Effector memory CD8-positive, alpha-beta T cell (primary cell): ENCODE data around the gene HACD2.
"Not testable (repeated sequence)": the region's sequence is repeated elsewhere in the genome, so short reads cannot be mapped to it uniquely, and the experiment has no call there.

Experiments used
- ATAC-seq: fragments of 150-1000 bp; cut with Tn5 transposase; replicated peaks from 2 replicates; pipeline ENCODE4 v1.10.0; 2021; ENCODE audit warnings: mild to moderate bottlenecking, moderate library complexity
- DNase-seq, 3 experiments: peaks; one replicate each; pipeline ENCODE4 v3.0.0; 2021
- H3K27ac Mint-ChIP-seq, 2 donors: one replicate each; pipeline ENCODE4 v1.8.0; 2022; ENCODE audit warnings: mild to moderate bottlenecking in 2 of 2, mixed read lengths in 2 of 2, moderate library complexity in 2 of 2
- H3K27me3 Mint-ChIP-seq, 2 donors: one replicate each; pipeline ENCODE4 v1.8.0; 2022; ENCODE audit warnings: mixed read lengths in 2 of 2
- H3K36me3 Mint-ChIP-seq: one replicate; pipeline ENCODE4 v1.8.0; 2022; ENCODE audit warnings: mild to moderate bottlenecking, moderate library complexity, mixed read lengths; ENCODE audit not compliant: insufficient read depth
- H3K4me1 Mint-ChIP-seq, 2 donors: one replicate each; pipeline ENCODE4 v1.8.0; 2022; ENCODE audit warnings: low read depth in 2 of 2, mixed read lengths in 2 of 2
- H3K4me3 Mint-ChIP-seq, 2 donors: one replicate each; pipeline ENCODE4 v1.8.0; 2022; ENCODE audit warnings: mild to moderate bottlenecking in 2 of 2, mixed read lengths in 2 of 2, moderate library complexity in 2 of 2
- H3K9me3 Mint-ChIP-seq, 2 donors: one replicate each; pipeline ENCODE4 v1.8.0; 2022; ENCODE audit warnings: mixed read lengths in 2 of 2

Gene HACD2

GRCh38 chr3:123605789-123606234 is 21.0 kb upstream of the HACD2 start:
- ATAC-seq: no peak
- no peak for DNase-seq
- Mint-ChIP-seq H3K4me1 (peaks cover 0 to 2% of the 10 kb centered on the region in 2 donors), H3K27ac (peak overlapping the region in 1 of 2 donors; percentile 20), H3K9me3 (no peaks in the 10 kb centered on the region), H3K4me3 (no peak overlapping the region), H3K27me3 (no peaks in the 10 kb centered on the region), H3K36me3 (no peaks in the 10 kb centered on the region)

GRCh38 chr3:123603153-123603552 is 18.3 kb upstream of the HACD2 start:
- ATAC-seq, H3K27ac Mint-ChIP-seq, H3K9me3 Mint-ChIP-seq, H3K4me1 Mint-ChIP-seq, DNase-seq, H3K4me3 Mint-ChIP-seq, H3K36me3 Mint-ChIP-seq, H3K27me3 Mint-ChIP-seq: not testable (repeated sequence)

GRCh38 chr3:123602325-123602724 is 17.5 kb upstream of the HACD2 start:
- Mint-ChIP-seq H3K4me1 (peaks cover 0 to 2% of the 10 kb centered on the region in 2 donors), H3K27ac (no peak overlapping the region), H3K4me3 (no peak overlapping the region), H3K36me3 (no peaks in the 10 kb centered on the region), H3K9me3 (no peaks in the 10 kb centered on the region), H3K27me3 (no peaks in the 10 kb centered on the region)
- DNase-seq (no peak), ATAC-seq (no peak)

GRCh38 chr3:123600863-123601262 is 16.0 kb upstream of the HACD2 start:
- not testable (repeated sequence) for ATAC-seq, H3K4me3 Mint-ChIP-seq, H3K36me3 Mint-ChIP-seq, H3K4me1 Mint-ChIP-seq, H3K27me3 Mint-ChIP-seq, DNase-seq, H3K9me3 Mint-ChIP-seq, H3K27ac Mint-ChIP-seq

- no peaks in the 10 kb centered on the region for H3K36me3 Mint-ChIP-seq
- ATAC-seq: no peak
- H3K27ac Mint-ChIP-seq: no peak overlapping the region
- no peak for DNase-seq
- peaks cover 0 to under 1% of the 10 kb centered on the region in 2 donors for H3K9me3 Mint-ChIP-seq
- H3K4me1 Mint-ChIP-seq: peaks cover 0 to 3% of the 10 kb centered on the region in 2 donors
- H3K4me3 Mint-ChIP-seq: no peak overlapping the region
- no peaks in the 10 kb centered on the region for H3K27me3 Mint-ChIP-seq
Measured at GRCh38 chr3:123597561-123597960, 12.7 kb upstream of the HACD2 start.

GRCh38 chr3:123595396-123596180 is 10.7 kb upstream of the HACD2 start:
- ATAC-seq (no peak), DNase-seq (no peak)
- no peaks in the 10 kb centered on the region for H3K36me3 Mint-ChIP-seq
- H3K27me3 Mint-ChIP-seq: no peaks in the 10 kb centered on the region
- peaks cover 0 to 1% of the 10 kb centered on the region in 2 donors for H3K9me3 Mint-ChIP-seq
- no peak overlapping the region for H3K27ac Mint-ChIP-seq
- H3K4me3 Mint-ChIP-seq: no peak overlapping the region
- peaks cover 0 to 3% of the 10 kb centered on the region in 2 donors for H3K4me1 Mint-ChIP-seq

- no peak for ATAC-seq
- Mint-ChIP-seq H3K36me3 (no peaks in the 10 kb centered on the region), H3K27ac (no peak overlapping the region), H3K27me3 (no peaks in the 10 kb centered on the region), H3K9me3 (peaks cover 0 to 1% of the 10 kb centered on the region in 2 donors), H3K4me3 (no peak overlapping the region), H3K4me1 (peaks cover 0 to 3% of the 10 kb centered on the region in 2 donors)
- no peak for DNase-seq
Measured at GRCh38 chr3:123593381-123593780, 8.5 kb upstream of the HACD2 start.

GRCh38 chr3:123590685-123591450 is 6.0 kb upstream of the HACD2 start:
- Mint-ChIP-seq H3K9me3 (peaks cover 0 to 1% of the 10 kb centered on the region in 2 donors), H3K36me3 (no peaks in the 10 kb centered on the region), H3K27me3 (no peaks in the 10 kb centered on the region), H3K27ac (no peak overlapping the region), H3K4me1 (peaks cover 0 to 11% of the 10 kb centered on the region in 2 donors), H3K4me3 (no peak overlapping the region)
- DNase-seq (no peak), ATAC-seq (no peak)

- DNase-seq (no peak), ATAC-seq (no peak)
- Mint-ChIP-seq H3K27ac (no peak overlapping the region), H3K36me3 (no peaks in the 10 kb centered on the region), H3K4me1 (peaks cover 3 to 22% of the 10 kb centered on the region in 2 donors), H3K9me3 (no peaks in the 10 kb centered on the region), H3K4me3 (no peak overlapping the region), H3K27me3 (no peaks in the 10 kb centered on the region)
Measured at GRCh38 chr3:123587401-123587800, 2.5 kb upstream of the HACD2 start.

- DNase-seq (no peak), ATAC-seq (no peak)
- H3K9me3 Mint-ChIP-seq: no peaks in the 10 kb centered on the region
- H3K27ac Mint-ChIP-seq: no peak overlapping the region
- H3K36me3 Mint-ChIP-seq: no peaks in the 10 kb centered on the region
- H3K4me3 Mint-ChIP-seq: no peak overlapping the region
- no peaks in the 10 kb centered on the region for H3K27me3 Mint-ChIP-seq
- H3K4me1 Mint-ChIP-seq: peaks cover 3 to 25% of the 10 kb centered on the region in 2 donors
Measured at GRCh38 chr3:123586968-123587367, 2.1 kb upstream of the HACD2 start.

- Mint-ChIP-seq H3K4me3 (no peak overlapping the region), H3K4me1 (peaks cover 3 to 25% of the 10 kb centered on the region in 2 donors), H3K9me3 (no peaks in the 10 kb centered on the region), H3K36me3 (peaks cover 1% of the 10 kb centered on the region), H3K27ac (no peak overlapping the region), H3K27me3 (no peaks in the 10 kb centered on the region)
- ATAC-seq: no peak
- peak in 2 of 3 experiments; percentile 2 to 6 for DNase-seq
Measured at GRCh38 chr3:123586131-123586530, 1.3 kb upstream of the HACD2 start.

- peak; percentile 22 for ATAC-seq
- Mint-ChIP-seq H3K4me3 (no peak overlapping the region), H3K9me3 (no peaks in the 10 kb centered on the region), H3K36me3 (peaks cover 18% of the 10 kb centered on the region), H3K4me1 (peaks cover 3 to 25% of the 10 kb centered on the region in 2 donors), H3K27me3 (no peaks in the 10 kb centered on the region), H3K27ac (peak overlapping the region in 1 of 2 donors; percentile 38)
- peak in 2 of 3 experiments; percentile 9 to 24 for DNase-seq
Measured at GRCh38 chr3:123584284-123584987, 417 bp downstream of the HACD2 start.

- DNase-seq (no peak), ATAC-seq (no peak)
- H3K36me3 Mint-ChIP-seq: peaks cover 19% of the 10 kb centered on the region
- H3K9me3 Mint-ChIP-seq: no peaks in the 10 kb centered on the region
- peaks cover 3 to 25% of the 10 kb centered on the region in 2 donors for H3K4me1 Mint-ChIP-seq
- peak overlapping the region in 1 of 2 donors; percentile 38 for H3K27ac Mint-ChIP-seq
- H3K4me3 Mint-ChIP-seq: no peak overlapping the region
- H3K27me3 Mint-ChIP-seq: no peaks in the 10 kb centered on the region
Measured at GRCh38 chr3:123583561-123583960, 1.3 kb downstream of the HACD2 start.
